Liver (tissue), 9 donors: Measurements from ENCODE around the gene BCL7B. TPM values are rescaled to one million over a fixed set of nuclear protein-coding genes. Genes with fewer than 3 reads are reported as not detected.

Experiments used
- DNase-seq: peaks from one replicate; pipeline ENCODE4 v3.0.0-alpha.2; 2017; ENCODE audit warnings: low spot score
- H3K27ac ChIP-seq, 2 donors: one replicate each; pipeline ENCODE4 v1.7.0; 2013; ENCODE audit warnings: inconsistent platforms in 2 of 2, low read length in 2 of 2, control low read depth in 1 of 2, low read depth in 1 of 2, mild to moderate bottlenecking in 1 of 2
- H3K27me3 ChIP-seq, 4 donors: one replicate each; pipeline versions ENCODE4 v1.6.1 to v1.7.0; 2013; ENCODE audit warnings: low read length in 3 of 4, inconsistent platforms in 1 of 4, mild to moderate bottlenecking in 1 of 4, moderate library complexity in 1 of 4; ENCODE audit not compliant: control insufficient read depth in 4 of 4, insufficient read depth in 4 of 4
- H3K36me3 ChIP-seq, 4 donors: one replicate each; pipeline versions ENCODE4 v1.6.1 to v1.7.0; 2013; ENCODE audit warnings: low read length in 3 of 4, mild to moderate bottlenecking in 3 of 4, low read depth in 1 of 4, moderate library complexity in 1 of 4; ENCODE audit not compliant: control insufficient read depth in 4 of 4, insufficient read depth in 3 of 4
- H3K4me1 ChIP-seq, 4 donors: one replicate each; pipeline versions ENCODE4 v1.6.1 to v1.7.0; 2013; ENCODE audit warnings: low read length in 3 of 4, mild to moderate bottlenecking in 3 of 4, moderate library complexity in 1 of 4; ENCODE audit not compliant: control insufficient read depth in 4 of 4, insufficient read depth in 4 of 4
- H3K4me3 ChIP-seq, 3 donors: one replicate each; pipeline versions ENCODE4 v1.6.1 to v1.7.0; 2013; ENCODE audit warnings: low read length in 3 of 3, control low read depth in 1 of 3, low read depth in 1 of 3, mild to moderate bottlenecking in 1 of 3
- H3K9ac ChIP-seq, 2 donors: one replicate each; pipeline ENCODE4 v1.7.0; 2013; ENCODE audit warnings: low read length in 2 of 2, mild to moderate bottlenecking in 2 of 2, moderate library complexity in 2 of 2, control low read depth in 1 of 2, low read depth in 1 of 2
- H3K9me3 ChIP-seq, 4 donors: one replicate each; pipeline versions ENCODE4 v1.6.1 to v1.7.0; 2013; ENCODE audit warnings: low read length in 3 of 4; ENCODE audit not compliant: control insufficient read depth in 4 of 4
- FOXA2 ChIP-seq: IDR thresholded peaks from 2 replicates; pipeline ENCODE4 v1.6.1; 2016; ENCODE audit warnings: antibody characterized with exemption
- GABPA ChIP-seq, 2 donors: IDR thresholded peaks in 1 of 2; conservative IDR thresholded peaks in 1 of 2; 2 replicates each; pipeline ENCODE4 v1.6.1; 2016; ENCODE audit warnings: antibody characterized with exemption in 2 of 2, mild to moderate bottlenecking in 1 of 2, moderate library complexity in 1 of 2
- HNF4A ChIP-seq, 2 donors: conservative IDR thresholded peaks; 2 replicates each; pipeline ENCODE4 v1.6.1; 2016; ENCODE audit warnings: antibody characterized with exemption in 2 of 2, mild to moderate bottlenecking in 2 of 2
- HNF4G ChIP-seq: IDR thresholded peaks from 2 replicates; pipeline ENCODE4 v1.6.1; 2016; ENCODE audit warnings: antibody characterized with exemption
- JUND ChIP-seq, 2 donors: IDR thresholded peaks; 2 replicates each; pipeline ENCODE4 v1.6.1; 2016; ENCODE audit warnings: antibody characterized with exemption in 2 of 2
- RAD21 ChIP-seq, 2 donors: IDR thresholded peaks; 2 replicates each; pipeline ENCODE4 v1.6.1; 2016; ENCODE audit warnings: antibody characterized with exemption in 2 of 2, mild to moderate bottlenecking in 2 of 2
- RXRA ChIP-seq, 2 donors: IDR thresholded peaks; 2 replicates each; pipeline ENCODE4 v1.6.1; 2017 to 2018; ENCODE audit warnings: antibody characterized with exemption in 2 of 2, mild to moderate bottlenecking in 1 of 2
- SP1 ChIP-seq: IDR thresholded peaks from 2 replicates; pipeline ENCODE4 v1.6.1; 2018; ENCODE audit warnings: antibody characterized with exemption, mild to moderate bottlenecking
- YY1 ChIP-seq: IDR thresholded peaks from 2 replicates; pipeline ENCODE4 v1.6.1; 2016; ENCODE audit warnings: antibody characterized with exemption, mild to moderate bottlenecking
- WGBS: extraction: QIAGEN DNeasy Blood & Tissue Kit; methylation state at CpG from one replicate; pipeline ENCODE4 v1.1.7; 2013; 5-methylcytosine and 5-hydroxymethylcytosine counted together
- polyA plus RNA-seq, 2 donors: library from polyadenylated mRNA; stranded (reverse) in 1 of 2; unstranded in 1 of 2; fragments of 200-250 nt in 1 of 2; fragments of >200 nt in 1 of 2; fragmentation: Nextera tagmentation in 1 of 2; extraction: Ambion mirVana in 1 of 2; gene quantifications; one replicate each; pipeline versions ENCODE4 v1.2.1 to v1.2.3, GENCODE V29; 2013 to 2015
- total RNA-seq, 2 donors: library from RNA; depleted of rRNA; stranded (reverse); fragments of >200 nt; gene quantifications; one replicate each; pipeline ENCODE4 v1.2.3, GENCODE V29; 2014
- TF ChIP-seq, protein P1 (sequence below): IDR thresholded peaks from 2 replicates; pipeline ENCODE4 v1.6.1; 2016; ENCODE audit warnings: antibody characterized with exemption
- TF ChIP-seq, protein P2 (sequence below): IDR thresholded peaks from 2 replicates; pipeline ENCODE4 v1.6.1; 2016; ENCODE audit warnings: antibody characterized with exemption, mild to moderate bottlenecking
- TF ChIP-seq, protein P3 (sequence below): fragments of 150-350 bp; IDR thresholded peaks from 2 replicates; pipeline ENCODE4 v1.5.1; 2017; ENCODE audit warnings: improper control_type of control experiment, low read depth, low read length; ENCODE audit not compliant: missing input control
- donor health status: healthy.
- donor health status: healthy.
- donor health status: healthy.
- donor health status: healthy.
- donor health status: healthy.

Gene BCL7B
- total and polyA plus RNA-seq, 4 donors, result 13.2 to 27.5 (median 21.2) TPM

DNA sequence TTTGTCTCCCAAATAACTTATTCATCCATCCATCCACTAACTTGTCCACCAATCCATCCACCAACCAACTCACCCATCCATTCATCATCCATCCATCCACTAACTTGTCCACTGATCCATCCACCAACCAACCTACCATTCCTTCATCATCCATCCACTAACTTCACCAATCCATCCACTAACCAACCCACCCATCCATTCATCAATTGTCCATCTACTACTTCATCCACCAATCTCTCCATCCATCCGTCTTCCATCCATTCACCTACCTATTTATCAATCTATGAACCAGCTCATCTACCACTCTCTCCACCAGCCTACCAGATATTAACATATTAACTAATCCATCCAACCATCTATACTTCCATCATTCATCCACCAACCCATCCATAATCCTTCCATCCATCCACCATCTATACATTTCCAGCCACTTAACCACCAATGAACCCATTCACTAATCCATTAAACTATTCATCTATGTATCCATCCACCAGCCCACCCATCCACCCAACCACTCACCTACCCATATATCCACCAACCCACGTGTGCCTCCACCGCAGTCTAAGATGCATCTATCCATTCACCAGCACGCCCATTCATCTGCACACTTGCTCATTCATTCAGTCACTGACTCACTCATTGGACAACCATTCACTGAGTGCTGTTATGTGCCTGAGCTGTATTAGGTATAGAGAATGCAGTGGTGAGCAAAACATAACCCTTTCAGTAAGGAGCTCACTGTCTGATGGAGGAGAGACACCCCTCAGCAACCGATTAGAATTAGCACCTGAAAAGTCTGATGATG, 40.7 kb upstream of the BCL7B start:
- Histone ChIP-seq H3K4me1 (peaks cover 0 to 6% (median 0%) of the 10 kb centered on the region in 4 donors), H3K27ac (no peak overlapping the region), H3K9ac (no peak overlapping the region), H3K9me3 (no peaks in the 10 kb centered on the region), H3K4me3 (no peak overlapping the region), H3K36me3 (peaks cover 4 to 23% (median 19%) of the 10 kb centered on the region in 4 donors), H3K27me3 (no peaks in the 10 kb centered on the region)
- TF ChIP-seq HNF4A (conservative IDR thresholded peaks at IDR 0.05), result no peak
- TF ChIP-seq HNF4G, result no peak
- TF ChIP-seq, protein P1, sequence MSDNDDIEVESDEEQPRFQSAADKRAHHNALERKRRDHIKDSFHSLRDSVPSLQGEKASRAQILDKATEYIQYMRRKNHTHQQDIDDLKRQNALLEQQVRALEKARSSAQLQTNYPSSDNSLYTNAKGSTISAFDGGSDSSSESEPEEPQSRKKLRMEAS, result no peak
- no peak for TF ChIP-seq RAD21 (IDR thresholded peaks at IDR 0.05)
- no peak for DNase-seq
- 93% methylated on average over 5 of the region's 5 CpGs for WGBS

DNA sequence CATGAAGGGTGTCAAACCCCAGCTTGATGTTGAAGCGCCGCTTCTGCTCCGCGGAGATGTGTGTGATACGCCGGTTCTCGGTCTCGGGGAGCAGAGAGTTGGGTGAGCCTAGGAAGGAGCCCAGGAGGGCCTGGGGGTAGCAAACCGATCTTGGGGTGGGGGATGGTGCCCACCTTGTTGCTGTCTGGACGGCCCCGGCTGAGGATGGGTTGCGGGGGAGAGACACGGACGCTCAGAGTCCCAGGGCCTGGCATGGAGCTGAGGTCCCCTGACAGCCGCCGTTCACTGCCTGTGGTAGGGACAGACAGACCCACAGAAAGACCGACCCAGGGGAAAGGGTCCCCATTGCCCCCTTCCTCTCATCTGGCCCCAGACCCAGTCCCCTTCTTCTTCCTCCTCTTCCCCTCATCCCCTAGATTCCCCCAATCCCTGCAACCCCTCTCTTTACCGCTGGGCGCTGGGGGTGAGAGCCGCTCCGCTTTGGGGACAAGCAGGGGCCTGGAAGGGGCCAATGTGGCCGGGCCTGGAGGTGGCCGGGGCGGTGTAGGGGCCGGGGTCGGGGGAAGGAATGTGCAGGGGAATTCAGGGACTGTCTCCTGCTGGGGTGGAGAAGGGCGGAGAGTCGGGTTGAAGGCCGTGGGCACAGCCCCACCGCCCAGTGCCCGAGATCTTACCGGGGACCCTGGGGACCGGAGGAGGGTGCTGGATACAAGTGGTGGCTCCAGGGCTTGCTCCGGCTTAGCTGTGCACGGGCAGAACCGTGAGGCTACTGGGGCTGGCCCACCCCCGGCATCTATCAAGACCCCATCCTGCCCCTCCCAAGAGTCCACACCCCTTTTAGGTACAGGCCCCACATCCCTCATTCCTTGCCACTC, 38.9 kb upstream of the BCL7B start:
- H3K36me3 ChIP-seq, result peaks cover 4 to 23% (median 19%) of the 10 kb centered on the region in 4 donors
- no peaks in the 10 kb centered on the region for H3K9me3 ChIP-seq
- no peaks in the 10 kb centered on the region for H3K27me3 ChIP-seq
- DNase-seq, result no peak
- TF ChIP-seq SP1 (no peak), GABPA (IDR thresholded peaks at IDR 0.05 in 1 of 2, conservative IDR thresholded peaks at IDR 0.05 in 1 of 2) (no peak), HNF4G (no peak), HNF4A (conservative IDR thresholded peaks at IDR 0.05) (no peak), RXRA (IDR thresholded peaks at IDR 0.05) (no peak), JUND (IDR thresholded peaks at IDR 0.05) (no peak), FOXA2 (no peak), YY1 (no peak)
- TF ChIP-seq, protein P2, sequence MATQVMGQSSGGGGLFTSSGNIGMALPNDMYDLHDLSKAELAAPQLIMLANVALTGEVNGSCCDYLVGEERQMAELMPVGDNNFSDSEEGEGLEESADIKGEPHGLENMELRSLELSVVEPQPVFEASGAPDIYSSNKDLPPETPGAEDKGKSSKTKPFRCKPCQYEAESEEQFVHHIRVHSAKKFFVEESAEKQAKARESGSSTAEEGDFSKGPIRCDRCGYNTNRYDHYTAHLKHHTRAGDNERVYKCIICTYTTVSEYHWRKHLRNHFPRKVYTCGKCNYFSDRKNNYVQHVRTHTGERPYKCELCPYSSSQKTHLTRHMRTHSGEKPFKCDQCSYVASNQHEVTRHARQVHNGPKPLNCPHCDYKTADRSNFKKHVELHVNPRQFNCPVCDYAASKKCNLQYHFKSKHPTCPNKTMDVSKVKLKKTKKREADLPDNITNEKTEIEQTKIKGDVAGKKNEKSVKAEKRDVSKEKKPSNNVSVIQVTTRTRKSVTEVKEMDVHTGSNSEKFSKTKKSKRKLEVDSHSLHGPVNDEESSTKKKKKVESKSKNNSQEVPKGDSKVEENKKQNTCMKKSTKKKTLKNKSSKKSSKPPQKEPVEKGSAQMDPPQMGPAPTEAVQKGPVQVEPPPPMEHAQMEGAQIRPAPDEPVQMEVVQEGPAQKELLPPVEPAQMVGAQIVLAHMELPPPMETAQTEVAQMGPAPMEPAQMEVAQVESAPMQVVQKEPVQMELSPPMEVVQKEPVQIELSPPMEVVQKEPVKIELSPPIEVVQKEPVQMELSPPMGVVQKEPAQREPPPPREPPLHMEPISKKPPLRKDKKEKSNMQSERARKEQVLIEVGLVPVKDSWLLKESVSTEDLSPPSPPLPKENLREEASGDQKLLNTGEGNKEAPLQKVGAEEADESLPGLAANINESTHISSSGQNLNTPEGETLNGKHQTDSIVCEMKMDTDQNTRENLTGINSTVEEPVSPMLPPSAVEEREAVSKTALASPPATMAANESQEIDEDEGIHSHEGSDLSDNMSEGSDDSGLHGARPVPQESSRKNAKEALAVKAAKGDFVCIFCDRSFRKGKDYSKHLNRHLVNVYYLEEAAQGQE, result no peak
- TF ChIP-seq, protein P3, sequence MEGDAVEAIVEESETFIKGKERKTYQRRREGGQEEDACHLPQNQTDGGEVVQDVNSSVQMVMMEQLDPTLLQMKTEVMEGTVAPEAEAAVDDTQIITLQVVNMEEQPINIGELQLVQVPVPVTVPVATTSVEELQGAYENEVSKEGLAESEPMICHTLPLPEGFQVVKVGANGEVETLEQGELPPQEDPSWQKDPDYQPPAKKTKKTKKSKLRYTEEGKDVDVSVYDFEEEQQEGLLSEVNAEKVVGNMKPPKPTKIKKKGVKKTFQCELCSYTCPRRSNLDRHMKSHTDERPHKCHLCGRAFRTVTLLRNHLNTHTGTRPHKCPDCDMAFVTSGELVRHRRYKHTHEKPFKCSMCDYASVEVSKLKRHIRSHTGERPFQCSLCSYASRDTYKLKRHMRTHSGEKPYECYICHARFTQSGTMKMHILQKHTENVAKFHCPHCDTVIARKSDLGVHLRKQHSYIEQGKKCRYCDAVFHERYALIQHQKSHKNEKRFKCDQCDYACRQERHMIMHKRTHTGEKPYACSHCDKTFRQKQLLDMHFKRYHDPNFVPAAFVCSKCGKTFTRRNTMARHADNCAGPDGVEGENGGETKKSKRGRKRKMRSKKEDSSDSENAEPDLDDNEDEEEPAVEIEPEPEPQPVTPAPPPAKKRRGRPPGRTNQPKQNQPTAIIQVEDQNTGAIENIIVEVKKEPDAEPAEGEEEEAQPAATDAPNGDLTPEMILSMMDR, result no peak
- TF ChIP-seq, protein P1, result no peak
- H3K4me3 ChIP-seq, result no peak overlapping the region
- 82% methylated on average over 37 of the region's 37 CpGs for WGBS
- H3K4me1 ChIP-seq, result peaks cover 0 to 6% (median 0%) of the 10 kb centered on the region in 4 donors
- H3K9ac ChIP-seq, result no peak overlapping the region
- H3K27ac ChIP-seq, result no peak overlapping the region
